ENCODE data around the gene TUBGCP6.

The TUBGCP6 gene

DNA sequence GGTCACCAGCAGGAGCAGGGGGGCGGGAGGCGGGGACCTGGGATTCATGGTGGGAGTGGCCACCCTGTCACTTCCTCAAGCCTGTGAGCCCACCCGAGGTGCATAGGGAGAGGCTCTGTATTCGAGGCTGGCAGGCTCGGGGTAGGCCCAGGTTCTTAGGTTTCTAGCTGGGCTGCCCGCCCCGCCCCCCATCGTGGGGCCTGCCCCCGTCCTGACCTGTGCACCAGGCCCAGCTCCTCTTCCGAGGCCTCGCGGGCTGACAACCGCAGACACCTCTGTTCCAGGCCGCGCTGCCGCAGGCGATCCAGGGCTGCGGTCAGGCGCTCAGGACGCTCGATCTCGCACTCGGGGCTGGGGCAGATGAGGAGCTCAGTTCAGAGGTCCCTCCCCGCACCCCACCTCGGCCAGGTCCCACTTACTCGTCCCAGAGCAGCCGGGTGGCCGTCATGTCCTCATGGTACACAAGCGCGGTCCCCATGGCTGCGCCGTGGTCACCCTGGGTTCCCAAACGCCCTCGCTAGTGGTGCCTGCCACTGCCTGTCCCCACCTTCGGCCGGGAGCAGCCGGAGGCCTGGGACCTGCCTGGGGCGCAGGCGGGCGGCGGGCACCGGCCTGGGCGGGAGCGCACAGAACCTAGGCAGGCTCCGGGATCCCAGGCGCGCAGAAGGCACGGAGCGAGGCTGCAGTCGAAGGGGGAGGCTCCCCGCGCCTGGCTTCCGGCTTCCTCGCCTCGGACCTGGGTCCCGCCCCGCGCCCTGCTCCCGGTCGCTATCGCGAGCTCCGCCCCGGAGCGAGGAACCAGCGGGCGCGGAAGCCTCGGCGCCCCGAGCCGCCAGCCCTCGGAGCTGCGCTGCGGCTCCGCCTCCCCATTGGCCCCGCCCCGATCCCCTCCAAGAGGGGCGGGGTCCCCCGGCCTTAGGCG, 6.0 kb upstream of the TUBGCP6 start, which contains the start of gene HDAC10:
Gene HDAC10, minus strand, starts transcription at position 711 of the 922 bp plus-strand sequence. Its CDS starts 233 bp downstream, at position 478.
- peak; percentile 50 for DNase-seq (ENCODE audit: low spot score)

DNA sequence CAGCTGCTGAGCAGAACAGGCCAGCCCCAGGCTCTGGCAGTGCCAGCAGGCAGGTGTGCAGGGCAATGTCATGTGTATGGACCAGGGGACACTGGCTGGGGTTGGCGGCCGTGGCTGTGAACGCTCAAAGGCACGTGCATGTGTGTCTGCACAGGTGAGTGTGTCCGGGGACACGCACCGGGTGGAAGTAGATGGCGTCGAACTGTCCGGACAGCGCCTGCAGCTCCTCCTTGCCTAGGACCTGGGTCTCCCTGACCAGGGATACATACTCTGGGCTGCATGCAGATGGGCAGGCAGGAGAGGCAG, 5.4 kb upstream of the TUBGCP6 start:
- no peak for DNase-seq (ENCODE audit: low spot score)

DNA sequence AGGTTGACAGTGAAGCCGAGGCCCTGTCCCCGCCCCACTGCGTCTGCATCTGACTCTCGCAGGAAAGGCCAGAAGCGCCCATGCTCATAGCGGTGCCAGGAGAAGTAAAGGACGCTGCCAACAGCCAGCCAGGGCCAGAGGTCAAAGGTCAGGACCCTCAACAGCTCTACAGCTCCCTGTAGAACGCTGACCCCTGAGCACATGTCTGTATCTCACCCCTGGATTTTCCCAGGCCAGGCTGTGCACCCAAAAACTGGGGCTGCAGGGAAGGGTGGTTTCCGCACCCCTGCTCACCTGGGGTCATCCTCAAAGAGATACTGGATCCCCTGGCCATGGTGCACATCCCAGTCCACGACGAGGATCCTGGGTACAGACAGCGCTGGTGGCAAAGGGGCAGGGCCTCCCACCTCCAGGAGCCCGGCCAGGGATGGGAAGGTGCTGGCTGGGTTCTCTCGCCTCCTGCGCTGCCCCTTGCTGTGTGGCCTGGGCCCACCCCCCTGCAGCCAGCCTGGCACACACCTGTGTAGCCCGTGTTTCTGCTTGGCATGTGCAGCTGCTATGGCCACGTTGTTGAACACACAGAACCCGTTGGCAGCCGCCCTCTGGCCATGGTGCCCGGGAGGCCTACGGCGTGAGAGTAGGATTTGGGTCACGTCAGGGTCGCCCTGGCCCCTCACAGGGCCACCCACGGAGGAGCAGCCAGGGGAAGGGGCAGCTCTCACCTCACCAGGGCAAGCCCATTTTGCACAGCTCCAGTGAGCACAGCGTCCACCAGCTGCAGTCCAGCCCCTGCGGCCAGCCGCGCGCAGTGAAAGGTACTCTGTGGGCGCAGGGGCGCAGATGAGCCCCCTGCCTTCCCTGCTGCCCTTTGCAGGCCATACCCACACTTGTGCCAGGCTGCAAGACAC, 4.8 kb upstream of the TUBGCP6 start:
- DNase-seq (ENCODE audit: low spot score) = no peak

DNA sequence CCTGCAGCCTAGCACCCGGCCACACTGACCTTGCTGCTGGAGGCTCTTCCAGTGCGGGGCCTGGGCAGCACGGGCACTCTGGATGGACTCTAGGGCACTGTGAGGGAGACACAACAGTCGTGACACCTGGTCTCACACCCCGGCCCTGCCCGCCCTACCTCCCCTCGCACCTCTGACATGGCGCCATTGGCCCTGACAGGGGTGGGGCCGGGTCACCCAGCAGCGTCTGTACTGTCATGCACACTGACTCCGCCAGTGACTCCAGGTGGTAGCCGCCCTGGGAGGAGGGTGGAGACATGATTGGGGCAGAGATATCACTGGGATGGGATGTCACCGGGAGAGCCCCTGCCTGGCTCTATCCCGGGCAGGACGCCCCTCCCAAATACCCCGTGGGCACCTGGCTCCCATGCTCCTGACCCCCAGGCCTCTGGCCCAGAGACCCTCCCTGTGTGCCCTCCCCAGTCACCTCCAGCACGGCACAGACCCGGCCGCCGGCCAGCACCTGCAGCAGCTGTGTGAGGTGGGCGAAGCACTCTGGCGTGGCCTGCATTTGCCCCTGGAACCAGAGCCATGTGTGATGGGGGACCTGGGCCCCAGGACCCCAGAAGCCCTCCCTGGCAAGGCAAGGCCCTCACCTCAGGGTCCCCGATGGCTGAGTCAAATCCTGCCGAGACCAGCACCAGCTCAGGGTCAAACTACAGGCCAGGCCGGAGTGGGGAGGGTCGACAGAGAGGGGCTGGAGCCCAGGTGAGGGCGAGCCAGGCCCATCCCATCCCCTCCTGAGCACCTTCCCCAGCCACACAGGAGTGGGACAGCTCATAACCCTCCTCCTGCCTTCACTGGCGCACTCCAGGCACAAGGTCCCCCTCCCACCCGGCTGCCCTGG, 3.6 kb upstream of the TUBGCP6 start:
- no peak for DNase-seq (ENCODE audit: low spot score)

DNA sequence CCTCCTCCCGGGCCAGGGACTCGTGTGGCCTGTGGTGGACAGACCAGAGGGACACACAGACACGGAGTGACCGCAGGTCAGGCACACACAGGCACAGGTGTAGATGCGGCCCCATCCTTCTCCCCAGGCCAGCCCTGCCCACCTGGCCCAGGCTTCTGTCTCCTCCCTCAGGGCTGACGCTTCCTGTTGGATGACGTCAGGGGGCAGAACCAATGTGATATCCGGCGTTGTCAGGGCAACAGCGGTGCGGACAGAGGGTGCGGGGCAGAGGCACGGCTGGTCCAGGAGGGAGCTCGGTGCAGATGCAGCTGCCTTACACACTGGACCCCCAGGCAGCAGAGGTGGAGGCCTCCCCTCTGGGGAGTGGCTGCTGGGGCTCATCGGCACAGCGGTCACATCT, 2.9 kb upstream of the TUBGCP6 start:
- peak; percentile 22 for DNase-seq (ENCODE audit: low spot score)

DNA sequence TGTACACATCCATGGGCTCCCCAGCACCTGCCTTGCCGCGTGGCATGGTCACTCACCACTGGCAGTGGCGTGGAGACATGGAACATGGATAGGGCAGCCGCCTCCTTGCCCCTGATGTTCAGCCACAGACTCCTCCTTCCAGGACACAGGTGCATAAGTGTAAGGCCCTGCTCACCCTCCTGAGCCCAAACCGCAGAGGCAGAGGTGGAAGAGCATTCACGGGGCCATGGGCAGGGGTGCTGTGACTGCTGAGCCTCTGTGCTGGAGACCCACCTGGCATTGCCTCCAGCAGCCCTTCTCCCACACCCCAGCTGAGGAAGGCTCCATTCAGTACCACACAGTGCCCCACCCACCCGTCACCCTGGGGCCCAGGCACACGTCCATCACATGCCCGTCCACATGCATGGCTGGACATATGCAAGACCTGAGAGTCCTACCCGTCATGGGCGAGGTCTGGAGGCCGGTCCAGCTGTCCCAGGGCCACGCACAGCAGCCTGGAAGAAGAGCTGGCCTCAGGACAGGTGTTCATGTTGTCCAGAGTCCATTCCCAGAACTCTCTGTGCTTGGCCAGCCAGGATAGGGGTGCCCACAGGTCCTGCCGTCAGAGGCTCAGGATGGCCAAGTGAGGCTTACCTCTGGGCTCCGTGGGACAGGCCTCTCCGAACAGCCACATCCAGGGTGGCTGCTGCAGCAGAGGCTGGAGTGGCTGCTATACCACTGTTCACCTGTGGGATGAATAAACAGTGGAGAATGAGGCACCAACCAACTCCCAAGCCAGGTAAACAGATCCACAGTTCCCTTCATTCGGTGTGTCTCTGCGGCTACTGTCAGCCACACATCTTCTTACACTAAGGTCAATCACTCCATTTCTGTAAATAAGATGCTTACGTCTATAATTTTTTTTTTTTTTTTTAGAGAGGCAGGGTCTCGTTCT, 1.7 kb upstream of the TUBGCP6 start:
- DNase-seq (ENCODE audit: low spot score) = no peak

DNA sequence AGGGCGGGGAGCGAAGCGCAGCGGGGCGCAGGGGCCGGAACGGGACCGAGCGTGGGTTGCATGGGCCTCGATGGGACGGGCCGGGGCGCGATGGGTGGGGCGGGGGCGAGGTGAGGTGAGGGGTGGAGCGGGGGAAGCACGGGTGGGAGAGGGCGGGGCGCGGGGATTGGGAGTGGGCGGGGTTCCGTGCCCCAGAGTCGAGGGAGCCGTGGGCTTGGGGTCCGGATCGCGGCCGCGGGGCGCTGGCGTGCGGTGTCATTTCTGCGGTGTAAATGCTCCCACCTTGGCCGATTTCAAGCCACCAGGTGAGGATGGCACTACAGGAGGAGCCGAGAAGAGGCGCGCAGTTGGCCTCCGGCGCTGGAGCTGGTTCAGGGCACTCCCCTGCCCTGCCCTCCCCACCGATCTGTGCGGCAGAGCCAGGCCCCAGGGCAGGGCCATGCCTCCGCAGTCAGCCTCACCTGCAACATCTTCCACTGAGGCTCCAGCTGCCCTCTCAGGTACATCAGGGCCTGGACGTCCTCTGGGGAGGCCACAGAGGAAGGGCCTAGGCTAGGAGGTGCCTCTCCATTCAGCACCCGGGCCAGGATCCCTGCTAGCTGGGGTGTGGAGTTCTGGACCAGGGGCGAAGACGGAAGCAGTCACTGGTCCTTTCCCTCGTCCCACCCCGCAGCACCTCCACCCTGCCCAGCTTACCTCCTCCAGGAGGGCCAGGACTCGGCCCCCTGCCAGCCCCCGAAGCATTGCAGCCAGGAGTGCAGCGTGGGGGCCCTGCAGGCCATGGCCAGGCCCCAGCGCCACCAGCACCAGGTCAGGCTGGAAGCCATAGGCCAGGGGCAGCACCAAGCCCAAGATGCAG, 620 bp upstream of the TUBGCP6 start:
- no peak for DNase-seq (ENCODE audit: low spot score)

DNA sequence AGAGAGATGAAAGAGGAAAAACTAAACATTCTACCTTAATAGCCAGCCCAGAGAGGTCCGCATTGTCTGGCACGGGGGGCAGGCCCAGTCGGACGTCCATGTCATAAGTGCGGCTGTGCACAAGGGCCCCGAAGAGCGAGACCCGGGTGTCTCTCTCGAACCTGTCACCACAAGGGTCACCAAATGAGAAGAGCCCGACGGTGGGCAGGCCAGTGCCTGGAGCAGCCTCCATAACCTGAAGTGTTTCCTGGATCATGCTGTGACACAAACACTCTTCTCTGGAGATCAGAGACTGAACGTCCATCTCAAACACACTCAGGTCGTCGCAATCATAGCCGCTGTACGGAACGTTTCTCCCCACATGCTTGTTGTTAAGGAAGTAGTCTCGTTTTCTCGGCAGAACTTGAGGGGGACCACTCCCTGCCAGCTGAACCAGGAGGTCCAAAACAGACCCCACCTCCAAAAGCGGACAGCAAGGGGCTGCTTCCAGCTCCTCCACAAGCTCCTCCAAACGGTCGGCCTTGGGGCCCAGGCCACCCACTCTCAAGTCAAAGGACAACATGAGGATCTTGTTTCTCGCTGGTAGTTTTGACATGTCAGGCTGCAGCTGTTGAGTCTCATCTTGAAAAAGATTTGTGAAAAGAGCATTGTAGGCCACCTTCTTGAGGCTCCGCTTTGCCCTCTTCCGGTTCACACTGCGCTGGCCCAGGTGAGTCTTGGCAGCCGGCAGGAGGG, 971 bp downstream of the TUBGCP6 start:
- DNase-seq (ENCODE audit: low spot score) = peak; percentile 49

DNA sequence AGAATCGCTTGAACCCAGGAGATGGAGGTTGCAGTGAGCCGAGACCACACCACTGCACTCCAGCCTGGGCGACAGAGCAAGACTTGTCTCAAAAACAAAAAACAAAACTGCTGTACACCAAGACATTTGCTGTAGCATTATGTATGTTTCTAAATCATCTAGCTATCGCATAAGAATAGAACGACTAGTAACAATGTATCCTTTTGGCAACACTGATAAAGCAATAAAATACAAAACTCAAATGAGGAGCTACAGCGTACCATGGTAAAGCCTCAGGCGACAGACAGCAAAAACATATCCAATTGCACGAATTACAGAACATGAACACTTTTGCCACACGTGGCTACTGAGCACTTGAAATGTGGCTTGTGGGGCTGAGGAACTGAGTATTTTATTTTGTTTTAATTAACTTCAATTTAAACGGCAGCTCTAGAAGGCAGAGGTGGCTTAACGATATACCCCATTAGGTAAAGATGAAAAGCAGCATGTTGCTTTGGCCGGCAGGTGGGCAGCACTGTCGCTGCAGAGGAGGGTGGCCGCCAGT, 2.3 kb downstream of the TUBGCP6 start:
- DNase-seq (ENCODE audit: low spot score) = no peak

DNA sequence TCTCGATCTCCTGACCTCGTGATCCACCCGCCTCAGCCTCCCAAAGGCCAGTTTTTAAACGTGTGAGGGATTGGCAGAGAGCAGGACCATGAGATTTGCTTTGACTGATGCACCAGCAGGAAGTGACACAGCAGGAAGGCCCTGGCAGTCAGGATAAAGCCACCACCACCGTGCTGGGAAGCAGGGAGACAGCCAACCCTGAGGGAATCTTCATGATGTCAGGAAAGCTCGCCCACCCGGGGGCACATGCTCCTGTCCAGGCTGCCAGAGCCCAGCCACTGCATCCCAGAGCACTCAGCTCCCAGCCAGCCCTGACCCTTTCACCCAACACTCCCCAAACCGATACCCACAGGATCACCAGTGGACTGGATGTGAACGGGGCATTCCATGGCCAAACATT, 6.1 kb downstream of the TUBGCP6 start:
- no peak for DNase-seq (ENCODE audit: low spot score)

DNA sequence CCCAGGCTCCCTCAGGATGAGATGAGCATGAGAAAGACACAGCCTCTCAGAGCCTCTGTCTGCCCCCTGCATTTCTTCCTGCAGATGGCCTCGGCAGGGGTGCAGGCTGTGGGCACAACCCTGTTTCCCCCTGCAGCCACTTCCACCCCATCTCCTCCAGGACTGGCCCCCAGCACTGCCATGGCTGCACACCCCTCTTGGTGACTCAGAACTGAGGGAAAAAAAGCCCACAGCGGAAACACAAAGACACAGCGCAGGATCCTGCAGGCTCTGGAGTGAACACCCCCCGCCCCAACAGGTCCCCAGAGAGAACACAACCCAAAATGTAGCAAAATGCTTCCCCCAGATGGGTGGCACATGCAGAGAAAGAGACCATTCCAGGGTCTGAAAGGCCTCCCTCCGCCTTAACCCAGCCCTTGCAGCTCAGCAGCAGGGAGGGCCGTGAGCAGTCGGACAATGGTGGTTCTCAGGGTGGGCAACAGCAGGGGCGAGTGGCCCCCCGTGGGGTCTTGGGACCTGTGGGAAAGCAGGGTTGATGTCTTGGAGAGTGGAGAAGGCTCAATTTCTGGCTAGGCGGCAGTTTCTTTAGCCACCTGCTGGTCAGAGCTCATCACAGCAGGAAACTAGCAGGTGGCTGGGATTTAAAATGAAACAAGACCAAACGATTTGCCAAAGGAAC, 8.0 kb downstream of the TUBGCP6 start:
- DNase-seq (ENCODE audit: low spot score) = no peak

DNA sequence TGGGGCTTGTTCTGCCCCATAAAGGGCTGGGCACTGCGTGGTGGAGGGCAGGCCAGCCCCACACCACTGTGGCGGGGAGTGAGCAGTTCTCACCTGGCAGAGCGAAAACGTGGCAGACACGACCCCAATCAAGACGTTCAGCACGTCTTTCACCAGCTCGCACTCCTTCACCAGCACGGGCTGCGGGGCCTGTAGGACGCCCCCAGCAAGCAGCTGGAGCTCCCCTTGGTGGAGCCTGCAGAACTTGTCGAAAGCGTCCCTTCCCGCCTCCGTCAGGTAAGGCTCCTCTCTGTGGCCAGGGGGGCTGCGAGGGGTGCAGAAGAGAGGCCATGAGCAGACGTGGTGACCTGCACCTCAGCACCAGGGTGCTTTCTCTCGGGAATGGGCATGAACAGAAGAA, 11.6 kb downstream of the TUBGCP6 start:
- DNase-seq (ENCODE audit: low spot score) = no peak

DNA sequence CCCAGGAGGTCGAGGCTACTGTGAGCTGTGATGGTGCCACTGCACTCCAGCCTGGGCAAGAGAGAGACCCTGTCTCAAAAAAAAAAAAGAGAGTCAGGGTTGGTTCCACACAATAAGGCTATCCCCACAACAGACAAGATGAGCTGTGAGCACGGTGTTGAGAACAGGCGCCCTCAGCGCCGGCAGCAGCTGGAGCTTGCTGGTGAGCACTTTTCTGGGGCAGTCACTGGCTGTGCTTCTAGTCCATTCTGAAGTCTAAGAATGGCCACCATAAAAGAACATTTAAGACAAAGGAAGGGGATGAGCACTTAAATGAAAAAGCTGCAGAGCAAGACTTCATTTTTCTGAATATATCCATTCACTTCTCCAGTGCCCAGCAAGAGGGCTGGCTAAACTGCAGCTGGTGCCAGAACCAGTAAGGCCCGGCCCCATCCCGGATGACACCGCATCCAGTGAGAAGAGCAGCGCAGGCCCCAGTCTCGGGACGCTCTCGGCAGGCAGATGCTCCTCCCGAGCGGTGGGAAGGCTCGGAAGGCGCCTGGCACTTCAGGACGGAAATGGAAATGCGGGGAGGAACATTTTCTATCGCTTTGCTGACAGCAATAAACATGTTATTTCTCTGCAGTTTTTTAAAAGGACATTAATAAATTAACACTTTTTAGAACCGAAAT, 12.2 kb downstream of the TUBGCP6 start:
- no peak for DNase-seq (ENCODE audit: low spot score)

DNA sequence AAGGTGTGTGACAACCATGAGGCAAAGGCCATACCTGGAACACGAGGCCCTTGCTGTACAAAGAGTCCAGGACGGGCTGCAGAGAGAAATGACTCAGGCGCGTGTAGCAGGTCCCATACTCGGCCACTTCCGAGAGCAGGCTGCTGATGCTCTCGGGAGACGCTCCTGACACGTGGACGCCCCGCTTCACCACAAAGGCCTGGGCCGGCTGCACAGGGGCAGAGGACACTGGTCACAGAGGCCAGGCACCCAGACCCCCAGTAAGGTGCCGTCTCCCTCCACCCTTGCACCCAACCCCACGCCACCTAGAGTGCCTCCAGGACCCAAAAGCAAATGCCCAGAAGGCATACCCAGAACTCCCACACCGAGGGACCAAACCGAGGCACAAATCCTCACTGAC, 15.5 kb downstream of the TUBGCP6 start:
- no peak for DNase-seq (ENCODE audit: low spot score)

DNA sequence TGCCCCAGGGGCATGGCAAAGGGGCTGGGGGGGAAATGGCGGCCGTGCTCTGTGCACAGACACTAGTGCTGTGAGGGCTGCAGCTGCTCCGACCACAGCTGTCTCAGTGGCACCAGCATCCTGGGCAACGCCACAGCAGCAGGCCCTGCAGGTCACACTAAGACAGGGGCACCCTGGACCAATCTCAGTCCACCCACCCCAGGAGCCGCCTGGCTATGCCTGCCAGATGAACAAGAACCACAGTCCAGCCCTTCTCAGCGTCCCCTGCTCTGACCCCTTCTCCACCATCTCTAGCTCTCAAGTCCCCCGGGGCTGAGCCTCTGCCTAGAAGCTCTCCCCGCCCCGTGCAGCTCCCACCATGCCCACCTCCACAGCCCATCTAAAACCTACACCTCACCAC, 16.5 kb downstream of the TUBGCP6 start:
- no peak for DNase-seq (ENCODE audit: low spot score)

DNA sequence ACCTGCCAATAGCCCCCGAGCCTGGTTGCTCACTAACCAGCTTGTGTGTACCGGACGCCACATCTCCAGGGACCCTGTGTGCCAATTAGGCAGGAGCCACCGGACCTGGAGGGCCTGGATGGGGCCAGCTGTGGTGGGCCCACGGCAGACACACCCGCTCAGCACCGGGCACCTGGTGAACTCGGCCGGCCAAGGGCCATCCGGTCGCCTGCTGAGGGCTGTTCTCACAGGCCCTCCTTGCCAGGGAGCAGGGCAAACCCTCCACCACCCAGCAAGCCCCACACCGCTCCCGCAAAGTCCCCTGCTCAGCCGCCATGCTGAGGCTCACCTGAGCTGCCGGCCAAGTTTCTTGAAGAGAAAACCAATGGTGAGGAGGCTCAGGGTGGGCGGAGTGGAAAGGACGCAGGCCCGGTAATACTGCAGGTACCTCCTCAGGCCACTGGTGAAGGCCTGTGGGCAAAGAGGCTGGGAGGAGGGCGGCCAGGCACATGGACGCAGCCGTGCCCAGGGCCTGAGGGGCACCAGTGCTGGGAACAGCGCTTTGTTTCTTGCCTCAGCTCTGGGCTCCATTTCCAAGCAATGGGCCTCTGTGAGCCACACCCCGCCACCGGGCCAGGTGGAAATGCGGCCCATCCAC, 17.1 kb downstream of the TUBGCP6 start:
- no peak for DNase-seq (ENCODE audit: low spot score)

DNA sequence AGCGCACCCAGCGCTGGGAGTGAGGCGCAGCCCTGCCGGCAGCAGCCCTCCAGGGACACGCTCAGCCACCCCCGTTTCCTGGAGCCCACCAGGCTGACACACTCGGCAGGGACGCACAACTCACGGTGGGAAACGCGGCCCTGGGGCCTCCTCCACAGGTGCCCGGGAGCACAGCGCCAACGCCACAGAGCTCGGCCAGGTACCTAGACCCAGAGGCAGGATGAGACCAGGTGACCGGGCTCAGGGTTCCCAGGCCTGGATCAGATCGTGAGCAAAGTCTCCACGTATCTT, 18.0 kb downstream of the TUBGCP6 start:
- no peak for DNase-seq (ENCODE audit: low spot score)

All from hematopoietic multipotent progenitor cell treated with erythropoietin and hydrocortisone succinate and interleukin-3 and kit ligand, for 17 days (in vitro differentiated cells).